Heart left ventricle (tissue), 16 donors: ENCODE measurements around the gene RNF111. TPM values are rescaled to one million over a fixed set of nuclear protein-coding genes. Genes with fewer than 3 reads are reported as not detected.

Experiments
- ATAC-seq, 4 donors: fragments of 200-7000 bp; cut with Tn5 transposase; one replicate each; pipeline ENCODE4 v1.9.1; 2020 to 2022; ENCODE audit warnings: moderate library complexity in 4 of 4, mild to moderate bottlenecking in 3 of 4, moderate number of reproducible peaks in 1 of 4
- DNase-seq, 5 donors: peaks; one replicate each; pipeline ENCODE4 v3.0.0-alpha.2; 2020
- H3K27ac ChIP-seq, 12 donors: fragments of 200-600 bp; sonication (generic) in 4 of 12; one replicate each; pipeline versions ENCODE4 v1.5.0 to v1.8.0; 2016 to 2022; ENCODE audit warnings: mild to moderate bottlenecking in 2 of 12
- H3K27me3 ChIP-seq, 9 donors: fragments of 200-600 bp; sonication (generic) in 2 of 9; one replicate each; pipeline versions ENCODE4 v1.5.1 to v1.8.0; 2016 to 2022; ENCODE audit warnings: mild to moderate bottlenecking in 3 of 9
- H3K36me3 ChIP-seq, 9 donors: fragments of 200-600 bp; sonication (generic) in 2 of 9; one replicate each; pipeline versions ENCODE4 v1.5.0 to v1.8.0; 2018 to 2022; ENCODE audit warnings: mild to moderate bottlenecking in 2 of 9
- H3K4me1 ChIP-seq, 12 donors: fragments of 200-600 bp; sonication (generic) in 4 of 12; one replicate each; pipeline versions ENCODE4 v1.5.0 to v1.8.0; 2016 to 2022; ENCODE audit warnings: mild to moderate bottlenecking in 3 of 12
- H3K4me3 ChIP-seq, 12 donors: fragments of 200-600 bp; sonication (generic) in 4 of 12; one replicate each; pipeline versions ENCODE4 v1.5.0 to v1.8.0; 2017 to 2022; ENCODE audit warnings: mild to moderate bottlenecking in 9 of 12, moderate library complexity in 4 of 12
- H3K9me3 ChIP-seq, 12 donors: fragments of 200-600 bp; sonication (generic) in 4 of 12; one replicate each; pipeline versions ENCODE4 v1.5.0 to v1.8.0; 2016 to 2022; ENCODE audit warnings: mild to moderate bottlenecking in 1 of 12
- POLR2A ChIP-seq, 2 donors: fragments of 450-650 bp; IDR thresholded peaks; one replicate each; pipeline ENCODE4 v1.6.1; 2017; ENCODE audit warnings: antibody characterized with exemption in 2 of 2, mild to moderate bottlenecking in 2 of 2, moderate library complexity in 2 of 2
- WGBS, 4 donors: extraction: QIAGEN DNeasy Blood & Tissue Kit in 2 of 4; methylation state at CpG; one replicate each; pipeline versions ENCODE4 v1.1.5 to v1.1.7; 2013 to 2018; 5-methylcytosine and 5-hydroxymethylcytosine counted together
- intact Hi-C, 10 donors: fragments of 100-400 bp; cut with DNase I; formaldehyde crosslinking; loops; one replicate each; pipeline versions ENCODE4 v1.11.1 to v1.14.2; 2022
- polyA plus RNA-seq, 2 donors: library from polyadenylated mRNA; stranded (reverse); fragments of 200-250 nt; gene quantifications; one replicate each; pipeline ENCODE4 v1.2.3, GENCODE V29; 2013
- total RNA-seq, 9 donors: library from RNA; depleted of rRNA in 2 of 9; stranded (reverse); fragments of >200 nt in 2 of 9; fragmentation: NEBNext Ultra II Directional in 3 of 9; extraction: Animal tissue kit (Norgen Biotek cat#: 25700) in 3 of 9; gene quantifications; one replicate each; pipeline versions ENCODE4 v1.1.0 to v1.2.4, GENCODE V29; 2016 to 2023
- TF ChIP-seq, protein P1 (sequence below), 12 donors: fragments of 200-600 bp; sonication (generic) in 4 of 12; IDR thresholded peaks; one replicate each; pipeline versions ENCODE4 v1.5.0 to v1.8.0; 2018 to 2022; ENCODE audit warnings: antibody characterized with exemption in 12 of 12, mild to moderate bottlenecking in 5 of 12
- donor health status: ischemic (EF 13 %, LVEDD 7.1; RV severe dilation, severe dysfunction).
- donor health status: healthy with polysubstance abuse.
- donor health status: DM: no; HTN: yes; CAD: no.
- donor health status: DM: no; HTN: no; CAD: no.
- donor health status: ischemic (EF 25% LVEDD 6.9; RV normal size, moderate dysfunction).
- donor health status: ischemic (EF 25% LVEDD 5.7; RV mildly dilated, moderate dysfunction).
- donor health status: healthy.
- donor health status: DM: yes; HTN: yes; CAD: no.
- donor health status: ischemic (EF 35%, LVEDD 5.7; RV mildly dilated, moderate dysfunction).
- donor health status: nonischemic (EF 11% LVEDD 7.7; RV severe dilation, severe dysfunction).
- donor health status: DM: yes; HTN: yes; CAD: no.
- donor health status: PGD.
- donor health status: ischemic (EF 29% LVEDD 5.4; RV normal size, mild dysfunction).
- donor health status: nonischemic (EF 23%, LVEDD 6.1; RV moderate dilation, normal function).

The RNF111 gene
- total and polyA plus RNA-seq, 11 donors, result 5.9 to 29.1 (median 18.8) TPM

DNA sequence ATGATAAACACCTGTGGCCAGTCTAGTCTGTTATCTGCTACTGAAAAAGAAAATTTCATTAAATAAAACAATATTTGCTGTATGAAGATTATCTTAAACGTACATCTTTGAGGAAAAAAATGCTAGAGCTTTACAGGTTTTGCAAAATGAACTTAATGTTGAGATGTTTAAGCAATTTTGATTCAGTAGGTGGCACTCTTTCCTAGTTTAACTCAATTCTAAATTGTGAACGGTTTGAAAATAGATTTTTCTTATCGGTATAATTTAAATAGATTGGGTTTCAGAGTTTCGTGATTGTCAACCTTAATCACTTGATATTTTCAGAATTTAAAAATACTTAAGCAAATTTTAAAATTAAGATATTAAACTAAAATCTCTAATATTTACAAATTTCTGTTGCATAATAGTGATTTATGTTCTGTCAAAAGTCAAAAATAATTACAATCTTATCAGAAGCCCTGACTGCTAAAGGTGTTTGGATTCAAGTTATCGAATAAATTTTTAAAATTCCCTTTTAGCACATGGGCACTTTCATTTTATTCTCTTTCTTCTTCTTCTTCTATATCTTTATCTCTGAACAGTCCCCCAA is 7.0 kb upstream of the RNF111 start:
- WGBS, 4 donors, result 5 to 7% (median 7%) methylated on average over 5 of the region's 5 CpGs
- Histone ChIP-seq H3K36me3 (no peaks in the 10 kb centered on the region), H3K4me3 (no peak overlapping the region), H3K4me1 (peaks cover 0 to 52% (median 0%) of the 10 kb centered on the region in 12 donors), H3K9me3 (no peaks in the 10 kb centered on the region), H3K27ac (peak overlapping the region in 1 of 12 donors; percentile 35), H3K27me3 (no peaks in the 10 kb centered on the region)
- intact Hi-C loops, result loop anchor here (1.0 to 10.0 kb wide), 9 partner anchors 64 to 549 kb away; partner anchors contain the start of genes CCNB2 (in 2 of the 10) and MYO1E (in 1 of the 10)
- no peak for TF ChIP-seq POLR2A (IDR thresholded peaks at IDR 0.05)
- TF ChIP-seq, protein P1, sequence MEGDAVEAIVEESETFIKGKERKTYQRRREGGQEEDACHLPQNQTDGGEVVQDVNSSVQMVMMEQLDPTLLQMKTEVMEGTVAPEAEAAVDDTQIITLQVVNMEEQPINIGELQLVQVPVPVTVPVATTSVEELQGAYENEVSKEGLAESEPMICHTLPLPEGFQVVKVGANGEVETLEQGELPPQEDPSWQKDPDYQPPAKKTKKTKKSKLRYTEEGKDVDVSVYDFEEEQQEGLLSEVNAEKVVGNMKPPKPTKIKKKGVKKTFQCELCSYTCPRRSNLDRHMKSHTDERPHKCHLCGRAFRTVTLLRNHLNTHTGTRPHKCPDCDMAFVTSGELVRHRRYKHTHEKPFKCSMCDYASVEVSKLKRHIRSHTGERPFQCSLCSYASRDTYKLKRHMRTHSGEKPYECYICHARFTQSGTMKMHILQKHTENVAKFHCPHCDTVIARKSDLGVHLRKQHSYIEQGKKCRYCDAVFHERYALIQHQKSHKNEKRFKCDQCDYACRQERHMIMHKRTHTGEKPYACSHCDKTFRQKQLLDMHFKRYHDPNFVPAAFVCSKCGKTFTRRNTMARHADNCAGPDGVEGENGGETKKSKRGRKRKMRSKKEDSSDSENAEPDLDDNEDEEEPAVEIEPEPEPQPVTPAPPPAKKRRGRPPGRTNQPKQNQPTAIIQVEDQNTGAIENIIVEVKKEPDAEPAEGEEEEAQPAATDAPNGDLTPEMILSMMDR (IDR thresholded peaks at IDR 0.05), result peak; percentile 32 to 68 (median 55)
- no peak for ATAC-seq
- DNase-seq, result no peak

DNA sequence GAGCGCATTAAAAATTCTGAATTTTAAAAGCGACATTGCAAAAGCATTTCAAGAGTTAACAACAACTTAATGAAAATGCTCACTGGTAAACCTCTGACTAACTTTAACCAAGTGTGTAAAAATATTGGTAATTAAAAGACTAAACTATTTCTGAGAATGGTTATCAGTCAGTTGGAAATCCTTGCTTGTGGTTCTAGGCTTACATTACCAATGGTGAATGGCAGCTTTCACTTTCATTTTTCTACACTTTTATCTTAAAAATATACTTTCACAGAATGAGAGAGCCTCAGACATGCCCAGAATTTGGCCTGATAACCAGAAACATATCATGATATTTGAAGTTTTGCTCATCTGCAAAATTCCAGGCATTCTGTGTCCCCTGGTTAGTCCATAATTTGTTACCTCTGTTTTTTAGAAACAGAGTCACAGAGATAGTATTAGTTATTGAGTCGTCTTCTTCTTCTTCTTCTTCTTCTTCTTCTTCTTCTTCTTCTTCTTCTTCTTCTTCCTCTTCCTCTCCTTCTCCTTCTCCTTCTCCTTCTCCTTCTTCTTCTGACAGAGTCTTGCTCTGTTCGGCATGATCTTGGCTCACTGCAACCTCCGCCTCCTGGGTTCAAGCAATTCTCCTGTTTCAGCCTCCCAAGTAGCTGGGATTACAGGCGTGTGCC is 5.5 kb upstream of the RNF111 start:
- DNase-seq (no peak), ATAC-seq (no peak)
- Histone ChIP-seq H3K27ac (peak overlapping the region in 1 of 12 donors; percentile 45), H3K9me3 (no peaks in the 10 kb centered on the region), H3K36me3 (no peaks in the 10 kb centered on the region), H3K4me3 (peak overlapping the region in 1 of 12 donors; percentile 13), H3K4me1 (peaks cover 0 to 44% (median 3%) of the 10 kb centered on the region in 12 donors), H3K27me3 (no peaks in the 10 kb centered on the region)
- 78 to 86% (median 82%) methylated on average over 6 of the region's 6 CpGs for WGBS, 4 donors
- intact Hi-C loops, result loop anchor here in 9 of 10 donors (2.0 to 10.0 kb wide), 7 partner anchors 63 to 515 kb away; partner anchors contain the start of genes CCNB2 (in 2 of the 9) and MYO1E (in 1 of the 9)
- TF ChIP-seq, protein P1 (IDR thresholded peaks at IDR 0.05), result no peak
- no peak for TF ChIP-seq POLR2A (IDR thresholded peaks at IDR 0.05)

DNA sequence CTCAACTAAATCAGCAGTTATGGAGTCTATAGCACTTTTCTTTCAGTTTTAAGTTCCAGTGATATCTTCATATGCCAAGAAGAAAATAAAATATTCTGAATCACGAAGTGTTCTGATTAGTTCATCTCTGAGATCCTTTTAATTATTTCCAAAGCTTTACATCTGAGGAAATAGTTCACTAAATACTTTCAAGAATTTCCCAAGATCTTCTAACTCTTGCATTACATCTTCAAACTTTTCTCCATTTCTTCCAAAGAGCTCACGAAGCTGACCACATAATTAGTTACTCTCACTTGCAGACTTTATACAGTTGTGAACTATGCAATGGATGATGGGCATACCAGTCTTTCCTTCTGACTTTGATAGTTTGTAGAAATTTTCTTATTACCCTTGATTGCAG is 4.2 kb upstream of the RNF111 start:
- Histone ChIP-seq H3K27ac (no peak overlapping the region), H3K4me1 (peaks cover 0 to 46% (median 3%) of the 10 kb centered on the region in 12 donors), H3K27me3 (no peaks in the 10 kb centered on the region), H3K9me3 (no peaks in the 10 kb centered on the region), H3K4me3 (no peak overlapping the region), H3K36me3 (no peaks in the 10 kb centered on the region)
- 85 to 91% (median 87%) methylated on average over 2 of the region's 2 CpGs for WGBS, 4 donors
- intact Hi-C loops, result loop anchor here in 6 of 10 donors (5.0 to 10.0 kb wide), 6 partner anchors 62 to 514 kb away; partner anchors contain the start of genes CCNB2 (in 2 of the 6) and MYO1E (in 1 of the 6)
- TF ChIP-seq, protein P1 (IDR thresholded peaks at IDR 0.05), result no peak
- DNase-seq, result no peak
- ATAC-seq, result no peak

DNA sequence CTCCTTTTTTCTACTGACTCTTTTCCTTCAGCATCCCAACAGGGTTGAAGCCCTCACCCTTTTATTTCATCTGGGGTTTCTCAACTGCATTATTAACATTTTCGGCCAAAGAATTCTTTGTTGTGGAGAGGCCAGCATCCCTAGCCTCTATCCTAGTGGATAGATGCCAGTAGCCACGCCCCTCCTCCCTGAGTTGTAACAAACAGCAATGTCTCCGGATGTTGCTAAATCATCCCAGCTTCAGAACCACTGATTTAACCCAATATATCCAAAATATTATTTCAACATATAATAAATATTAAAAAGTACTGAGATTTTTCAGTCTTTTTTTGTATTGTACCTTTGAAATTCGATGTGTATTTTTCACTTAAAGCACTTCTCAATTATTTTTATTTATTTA is 2.0 kb upstream of the RNF111 start:
- ATAC-seq (no peak), DNase-seq (peak in 1 of 5 donors; percentile 40)
- peaks cover 0 to 51% (median 14%) of the 10 kb centered on the region in 12 donors for H3K4me1 ChIP-seq
- WGBS, 4 donors, result 40 to 45% (median 42%) methylated on average over 4 of the region's 4 CpGs
- peaks cover 0 to 8% (median 0%) of the 10 kb centered on the region in 9 donors for H3K36me3 ChIP-seq
- TF ChIP-seq POLR2A (IDR thresholded peaks at IDR 0.05), result no peak
- TF ChIP-seq, protein P1 (IDR thresholded peaks at IDR 0.05), result no peak
- H3K27ac ChIP-seq, result no peak overlapping the region
- no peaks in the 10 kb centered on the region for H3K27me3 ChIP-seq
- H3K4me3 ChIP-seq, result no peak overlapping the region
- no peaks in the 10 kb centered on the region for H3K9me3 ChIP-seq
- intact Hi-C loops, result loop anchor here in 7 of 10 donors (5.0 to 10.0 kb wide), 6 partner anchors 59 to 452 kb away; partner anchors contain the start of genes MYO1E (in 3 of the 7), CCNB2 (in 2 of the 7) and FAM81A (in 1 of the 7)
